B cell (primary cell): ENCODE results near the gene CRAMP1.

ENCODE experiments used
- CTCF ChIP-seq: fragments of 200-600 bp; IDR thresholded peaks from one replicate; pipeline ENCODE4 v1.8.0; 2022; ENCODE audit warnings: antibody characterized with exemption, mild to moderate bottlenecking
- EZH2 ChIP-seq: IDR thresholded peaks from 2 replicates; pipeline ENCODE4 v1.6.1; 2012; ENCODE audit warnings: borderline replicate concordance, low read depth, mild to moderate bottlenecking, moderate library complexity, low read length; ENCODE audit not compliant: insufficient read depth, poor library complexity, severe bottlenecking

- no peak for TF ChIP-seq CTCF
- no peak for TF ChIP-seq EZH2
Measured at GRCh38 chr16:1667271-1667670, 55.1 kb downstream of the CRAMP1 start.
